Right lobe of liver (tissue), 6 donors: Measurements from ENCODE around the gene VDR. TPM values are rescaled to one million over a fixed set of nuclear protein-coding genes. Genes with fewer than 3 reads are reported as not detected.

Experiments
- ATAC-seq, 4 donors: fragments of 200-7000 bp; cut with Tn5 transposase; one replicate each; pipeline ENCODE4 v1.9.1; 2020; ENCODE audit warnings: mild to moderate bottlenecking in 4 of 4, moderate library complexity in 4 of 4
- DNase-seq, 3 donors: peaks; one replicate each; pipeline ENCODE4 v3.0.0-alpha.2; 2020
- H3K27ac ChIP-seq, 3 donors: fragments of 200-600 bp; one replicate each; pipeline ENCODE4 v1.8.0; 2022
- H3K27me3 ChIP-seq, 2 donors: fragments of 200-600 bp; one replicate each; pipeline ENCODE4 v1.8.0; 2022
- H3K36me3 ChIP-seq, 4 donors: fragments of 200-600 bp; sonication (generic) in 1 of 4; one replicate each; pipeline versions ENCODE4 v1.5.1 to v1.8.0; 2017 to 2022; ENCODE audit warnings: control low read depth in 1 of 4
- H3K4me1 ChIP-seq, 4 donors: fragments of 200-600 bp; sonication (generic) in 1 of 4; one replicate each; pipeline versions ENCODE4 v1.5.1 to v1.8.0; 2017 to 2022; ENCODE audit warnings: control low read depth in 1 of 4
- H3K4me3 ChIP-seq, 3 donors: fragments of 200-600 bp; one replicate each; pipeline ENCODE4 v1.8.0; 2022
- H3K9me3 ChIP-seq, 4 donors: fragments of 200-600 bp; sonication (generic) in 1 of 4; one replicate each; pipeline versions ENCODE4 v1.5.1 to v1.8.0; 2017 to 2022; ENCODE audit warnings: control low read depth in 1 of 4
- CTCF ChIP-seq, 4 donors: fragments of 200-600 bp in 3 of 4; fragments of 450-650 bp in 1 of 4; IDR thresholded peaks; one replicate each; pipeline versions ENCODE4 v1.5.1 to v1.8.0; 2016 to 2022; ENCODE audit warnings: antibody characterized with exemption in 4 of 4, mild to moderate bottlenecking in 2 of 4
- POLR2A ChIP-seq: fragments of 450-650 bp; IDR thresholded peaks from one replicate; pipeline ENCODE4 v1.6.1; 2017; ENCODE audit warnings: antibody characterized with exemption, mild to moderate bottlenecking
- WGBS: methylation state at CpG from one replicate; pipeline ENCODE4 v1.1.6; 2018; ENCODE audit warnings: low coverage, low lambda C conversion rate; ENCODE audit not compliant: insufficient coverage; ENCODE audit errors: missing lambda C conversion rate; 5-methylcytosine and 5-hydroxymethylcytosine counted together
- intact Hi-C, 2 donors: fragments of 100-400 bp; cut with DNase I; formaldehyde crosslinking; loops; one replicate each; pipeline versions ENCODE4 v1.11.2 to v1.14.1; 2022
- total RNA-seq, 6 experiments: library from RNA; depleted of rRNA in 2 of 6; stranded (reverse); fragments of >200 nt in 2 of 6; fragmentation: NEBNext Ultra II Directional in 3 of 6; extraction: Animal tissue kit (Norgen Biotek cat#: 25700) in 3 of 6; gene quantifications; one replicate each; pipeline versions ENCODE4 v1.1.0 to v1.2.4, GENCODE V29; 2016 to 2023
- donor health status: DM: no; HTN: yes; CAD: no.
- donor health status: DM: no; HTN: no; CAD: no.
- donor health status: DM: no; HTN: no; CAD: no.
- donor health status: DM: no; HTN: yes; CAD: no.
- donor health status: DM: no; HTN: yes; CAD: no.

VDR gene
- total RNA-seq, 6 experiments from 2014 or later, result 0.18 to 1.2 (median 0.39) TPM

- Histone ChIP-seq H3K27ac (no peak overlapping the region), H3K27me3 (no peaks in the 10 kb centered on the region), H3K4me3 (no peak overlapping the region), H3K9me3 (no peaks in the 10 kb centered on the region), H3K4me1 (no peaks in the 10 kb centered on the region), H3K36me3 (no peaks in the 10 kb centered on the region)
- intact Hi-C loops, result no loop called here
- WGBS, result 79% methylated on average over 4 of the region's 4 CpGs
- no peak for TF ChIP-seq CTCF (IDR thresholded peaks at IDR 0.05)
- TF ChIP-seq POLR2A, result no peak
- ATAC-seq, result no peak
- DNase-seq, result no peak
These were observed 62.9 kb downstream of the VDR start for GRCh38 chr12:47841910-47842309.

- H3K27me3 ChIP-seq, result no peaks in the 10 kb centered on the region
- DNase-seq, result no peak
- TF ChIP-seq POLR2A, result no peak
- no peak for TF ChIP-seq CTCF (IDR thresholded peaks at IDR 0.05)
- no peak overlapping the region for H3K27ac ChIP-seq
- H3K4me1 ChIP-seq, result no peaks in the 10 kb centered on the region
- no peak overlapping the region for H3K4me3 ChIP-seq
- no peak for ATAC-seq
- no peaks in the 10 kb centered on the region for H3K9me3 ChIP-seq
- H3K36me3 ChIP-seq, result no peaks in the 10 kb centered on the region
- WGBS, result 86% methylated on average over 2 of the region's 2 CpGs
- intact Hi-C loops, result no loop called here
These were observed 63.3 kb downstream of the VDR start for GRCh38 chr12:47841501-47841900.

- no peak for DNase-seq
- H3K4me3 ChIP-seq, result no peak overlapping the region
- no peaks in the 10 kb centered on the region for H3K4me1 ChIP-seq
- intact Hi-C loops, result no loop called here
- WGBS, result 100% methylated on average over 1 of the region's 1 CpG
- H3K9me3 ChIP-seq, result no peaks in the 10 kb centered on the region
- no peaks in the 10 kb centered on the region for H3K36me3 ChIP-seq
- H3K27me3 ChIP-seq, result no peaks in the 10 kb centered on the region
- TF ChIP-seq CTCF (IDR thresholded peaks at IDR 0.05) (no peak), POLR2A (no peak)
- ATAC-seq, result no peak
- H3K27ac ChIP-seq, result no peak overlapping the region
These were observed 64.2 kb downstream of the VDR start for GRCh38 chr12:47840571-47840970.

GRCh38 chr12:47839214-47839876 lies 65.4 kb downstream of the VDR start:
- intact Hi-C loops, result loop anchor here in 1 of 2 donors (5.0 kb wide), 1 partner anchor 42 kb away; no protein-coding TSS in a partner anchor
- no peaks in the 10 kb centered on the region for H3K27me3 ChIP-seq
- no peaks in the 10 kb centered on the region for H3K9me3 ChIP-seq
- WGBS, result 88% methylated on average over 6 of the region's 8 CpGs
- no peak overlapping the region for H3K27ac ChIP-seq
- no peak for TF ChIP-seq CTCF (IDR thresholded peaks at IDR 0.05)
- TF ChIP-seq POLR2A, result no peak
- ATAC-seq (no peak), DNase-seq (no peak)
- H3K4me1 ChIP-seq, result no peaks in the 10 kb centered on the region
- no peak overlapping the region for H3K4me3 ChIP-seq
- H3K36me3 ChIP-seq, result no peaks in the 10 kb centered on the region
